ENCODE measurements around the gene PRKD2.
"Not testable (repeated sequence)": the region's sequence is repeated elsewhere in the genome, so short reads cannot be mapped to it uniquely, and the experiment has no call there.

Gene PRKD2

GRCh38 chr19:46723023-46723461 is 6.1 kb upstream of the PRKD2 start:
- DNase-seq: no peak

- DNase-seq: no peak
These were observed 5.6 kb upstream of the PRKD2 start for GRCh38 chr19:46722421-46723022.

- no peak for DNase-seq
These were observed 5.1 kb upstream of the PRKD2 start for GRCh38 chr19:46722004-46722380.

GRCh38 chr19:46721269-46722003 is 4.5 kb upstream of the PRKD2 start:
- no peak for DNase-seq

GRCh38 chr19:46720503-46721239 is 3.8 kb upstream of the PRKD2 start:
- DNase-seq: no peak

- DNase-seq: no peak
These were observed 3.0 kb upstream of the PRKD2 start for GRCh38 chr19:46719629-46720502.

GRCh38 chr19:46718934-46719622 is 2.2 kb upstream of the PRKD2 start:
- no peak for DNase-seq

GRCh38 chr19:46718157-46718933 is 1.4 kb upstream of the PRKD2 start:
- DNase-seq: peak; percentile 10

- no peak for DNase-seq
These were observed 816 bp upstream of the PRKD2 start for GRCh38 chr19:46717716-46718143.

GRCh38 chr19:46716672-46717033 is 261 bp downstream of the PRKD2 start:
- DNase-seq: no peak

GRCh38 chr19:46715975-46716671 is 791 bp downstream of the PRKD2 start:
- DNase-seq: no peak

GRCh38 chr19:46715620-46715974 is 1.3 kb downstream of the PRKD2 start:
- no peak for DNase-seq

- DNase-seq: no peak
These were observed 2.3 kb downstream of the PRKD2 start for GRCh38 chr19:46714444-46715106.

GRCh38 chr19:46713781-46714443 is 3.0 kb downstream of the PRKD2 start:
- DNase-seq: no peak

GRCh38 chr19:46712768-46713338 is 4.1 kb downstream of the PRKD2 start:
- DNase-seq: not testable (repeated sequence)

- no peak for DNase-seq
These were observed 6.2 kb downstream of the PRKD2 start for GRCh38 chr19:46710687-46711086.

GRCh38 chr19:46704379-46705076 is 12.4 kb downstream of the PRKD2 start:
- DNase-seq: no peak

GRCh38 chr19:46700704-46701103 is 16.2 kb downstream of the PRKD2 start:
- DNase-seq: no peak
